Measurements from ENCODE around the gene KMT2D.
"Not testable (repeated sequence)": the region's sequence is repeated elsewhere in the genome, so short reads cannot be mapped to it uniquely, and the experiment has no call there.

Gene KMT2D

GRCh38 chr12:49089821-49090773 lies 29.5 kb upstream of the KMT2D start:
- DNase-seq (ENCODE audit: low read depth) = no peak

GRCh38 chr12:49088932-49089330 lies 28.3 kb upstream of the KMT2D start:
- H3K4me3 ChIP-seq (ENCODE audit: low read depth, low read length) = no peak overlapping the region
- DNase-seq (ENCODE audit: low read depth) = no peak

More at GRCh38 chr12:49089821-49090773, 29.5 kb upstream of the KMT2D start:
- H3K4me3 ChIP-seq (ENCODE audit: low read depth, low read length) = peak overlapping the region; percentile 42

- H3K4me3 ChIP-seq (ENCODE audit: low read depth, low read length) = no peak overlapping the region
- DNase-seq (ENCODE audit: low read depth) = peak; percentile 72
Observed at GRCh38 chr12:49088150-49088931, 27.7 kb upstream of the KMT2D start.

GRCh38 chr12:49086116-49086515 lies 25.5 kb upstream of the KMT2D start:
- H3K4me3 ChIP-seq (ENCODE audit: low read depth, low read length) = no peak overlapping the region
- DNase-seq (ENCODE audit: low read depth) = no peak

GRCh38 chr12:49084438-49084837 lies 23.8 kb upstream of the KMT2D start:
- no peak overlapping the region for H3K4me3 ChIP-seq (ENCODE audit: low read depth, low read length)
- no peak for DNase-seq (ENCODE audit: low read depth)

- DNase-seq (ENCODE audit: low read depth) = peak; percentile 41
Observed at GRCh38 chr12:49079793-49080192, 19.2 kb upstream of the KMT2D start.

GRCh38 chr12:49070971-49071370 lies 10.4 kb upstream of the KMT2D start:
- H3K4me3 ChIP-seq (ENCODE audit: low read depth, low read length) = no peak overlapping the region
- DNase-seq (ENCODE audit: low read depth) = no peak

More at GRCh38 chr12:49079793-49080192, 19.2 kb upstream of the KMT2D start:
- no peak overlapping the region for H3K4me3 ChIP-seq (ENCODE audit: low read depth, low read length)

- peak within 1 kb of the TSS; percentile 86 for H3K4me3 ChIP-seq (ENCODE audit: low read depth, low read length)
- peak; percentile 77 for DNase-seq (ENCODE audit: low read depth)
Observed at GRCh38 chr12:49069507-49070346, 9.1 kb upstream of the KMT2D start, which contains the start of gene RHEBL1. Gene RHEBL1, minus strand, starts transcription at chr12:49069979. Its CDS starts 194 bp downstream, at chr12:49069785.

GRCh38 chr12:49068879-49069506 lies 8.4 kb upstream of the KMT2D start:
- no peak for DNase-seq (ENCODE audit: low read depth)

GRCh38 chr12:49066120-49066519 lies 5.5 kb upstream of the KMT2D start:
- H3K4me3 ChIP-seq (ENCODE audit: low read depth, low read length) = no peak overlapping the region
- no peak for DNase-seq (ENCODE audit: low read depth)

More at GRCh38 chr12:49068879-49069506, 8.4 kb upstream of the KMT2D start:
- H3K4me3 ChIP-seq (ENCODE audit: low read depth, low read length) = peak overlapping the region; percentile 86

- no peak overlapping the region for H3K4me3 ChIP-seq (ENCODE audit: low read depth, low read length)
- DNase-seq (ENCODE audit: low read depth) = no peak
Observed at GRCh38 chr12:49064767-49065152, 4.2 kb upstream of the KMT2D start.

- not testable (repeated sequence) for H3K4me3 ChIP-seq (ENCODE audit: low read depth, low read length)
Observed at GRCh38 chr12:49061916-49062315, 1.3 kb upstream of the KMT2D start.

GRCh38 chr12:49061157-49061650 lies 610 bp upstream of the KMT2D start:
- peak overlapping the region; percentile 95 for H3K4me3 ChIP-seq (ENCODE audit: low read depth, low read length)
- DNase-seq (ENCODE audit: low read depth) = no peak

More at GRCh38 chr12:49061916-49062315, 1.3 kb upstream of the KMT2D start:
- DNase-seq (ENCODE audit: low read depth) = not testable (repeated sequence)

GRCh38 chr12:49059299-49060171 lies 1.1 kb downstream of the KMT2D start:
- no peak for DNase-seq (ENCODE audit: low read depth)
- peak overlapping the region; percentile 95 for H3K4me3 ChIP-seq (ENCODE audit: low read depth, low read length)

GRCh38 chr12:49059045-49059298 lies 1.6 kb downstream of the KMT2D start:
- no peak for DNase-seq (ENCODE audit: low read depth)
- H3K4me3 ChIP-seq (ENCODE audit: low read depth, low read length) = peak overlapping the region; percentile 95

- H3K4me3 ChIP-seq (ENCODE audit: low read depth, low read length) = peak overlapping the region; percentile 95
- no peak for DNase-seq (ENCODE audit: low read depth)
Observed at GRCh38 chr12:49058366-49059044, 2.1 kb downstream of the KMT2D start.

GRCh38 chr12:49057888-49058287 lies 2.7 kb downstream of the KMT2D start:
- DNase-seq (ENCODE audit: low read depth) = no peak

More at GRCh38 chr12:49057888-49058287, 2.7 kb downstream of the KMT2D start:
- peak overlapping the region; percentile 95 for H3K4me3 ChIP-seq (ENCODE audit: low read depth, low read length)

All from skeletal muscle cell (primary cell).